HepG2 (cell line): Measurements from ENCODE around the gene TNNI2. TPM values are rescaled to one million over a fixed set of nuclear protein-coding genes. Genes with fewer than 3 reads are reported as not detected.

Experiments used
- MED13 ChIP-seq: sonication (generic); formaldehyde crosslinking; IDR thresholded peaks from 2 replicates; pipeline ENCODE4 v1.5.0; 2020; ENCODE audit warnings: missing genetic modification reagents
- NR3C1 ChIP-seq: sonication (generic); formaldehyde crosslinking; IDR thresholded peaks from 2 replicates; pipeline ENCODE4 v1.4.0; 2020; ENCODE audit warnings: missing genetic modification reagents
- REL ChIP-seq: sonication (generic); formaldehyde crosslinking; conservative IDR thresholded peaks from 2 replicates; pipeline ENCODE4 v1.8.0; 2022; ENCODE audit warnings: mild to moderate bottlenecking, missing genetic modification reagents, moderate library complexity
- RELA ChIP-seq: sonication (generic); formaldehyde crosslinking; IDR thresholded peaks from 2 replicates; pipeline ENCODE4 v1.4.0; 2020; ENCODE audit warnings: missing genetic modification reagents
- RFX1 ChIP-seq: fragments of 450-650 bp; IDR thresholded peaks from 2 replicates; pipeline ENCODE4 v1.6.1; 2017
- SALL1 ChIP-seq: sonication (generic); formaldehyde crosslinking; IDR thresholded peaks from 2 replicates; pipeline ENCODE4 v1.8.0; 2022; ENCODE audit warnings: mild to moderate bottlenecking, missing genetic modification reagents
- SOX13 ChIP-seq, 3 experiments: fragments of 450-650 bp in 1 of 3; sonication (generic) in 1 of 3; formaldehyde crosslinking in 1 of 3; IDR thresholded peaks in 2 of 3; conservative IDR thresholded peaks in 1 of 3; 2 replicates each; pipeline versions ENCODE4 v1.5.0 to v1.6.1; 2016 to 2020; ENCODE audit warnings: antibody characterized with exemption in 1 of 3, mild to moderate bottlenecking in 1 of 3, missing compliant biosample characterization in 1 of 3, missing genetic modification reagents in 1 of 3, moderate library complexity in 1 of 3
- ZBTB40 ChIP-seq, 2 experiments: fragments of 450-650 bp in 1 of 2; sonication (generic) in 1 of 2; formaldehyde crosslinking in 1 of 2; IDR thresholded peaks; 2 replicates each; pipeline versions ENCODE4 v1.6.1 to v1.8.0; 2016 to 2022; ENCODE audit warnings: antibody characterized with exemption in 1 of 2, mild to moderate bottlenecking in 1 of 2, missing genetic modification reagents in 1 of 2
- ZNF317 ChIP-seq: sonication (generic); formaldehyde crosslinking; IDR thresholded peaks from 2 replicates; pipeline ENCODE4 v1.5.0; 2020; ENCODE audit warnings: mild to moderate bottlenecking, missing genetic modification reagents
- ZNF441 ChIP-seq: sonication (generic); formaldehyde crosslinking; IDR thresholded peaks from 2 replicates; pipeline ENCODE4 v1.7.0; 2021; ENCODE audit warnings: missing genetic modification reagents, borderline replicate concordance
- ZNF883 ChIP-seq: sonication (generic); formaldehyde crosslinking; IDR thresholded peaks from 2 replicates; pipeline ENCODE4 v1.5.1; 2020; ENCODE audit warnings: mild to moderate bottlenecking, missing genetic modification reagents; ENCODE audit errors: not compliant biosample characterization
- polyA plus RNA-seq, 8 experiments: library from polyadenylated mRNA; depleted of rRNA in 3 of 8; stranded (reverse) in 7 of 8; unstranded in 1 of 8; fragments of >200 nt; fragmentation: Illumina TruSeq in 4 of 8; extraction: Trizol in 4 of 8; gene quantifications; 2 replicates each; pipeline versions ENCODE4 v1.2.1 to v1.2.3, GENCODE V29; 2011 to 2016; ENCODE audit warnings: low read depth in 4 of 8, missing spikeins in 1 of 8, mixed read lengths in 1 of 8; ENCODE audit not compliant: insufficient read depth in 1 of 8
- total RNA-seq, 5 experiments: library from RNA; depleted of rRNA; stranded (reverse); fragments of >200 nt; fragmentation: Illumina TruSeq; extraction: Trizol; gene quantifications; 2 replicates each; pipeline ENCODE4 v1.2.3, GENCODE V29; 2016; ENCODE audit warnings: low read depth in 1 of 5
- TF ChIP-seq, protein P1 (sequence below): sonication (generic); formaldehyde crosslinking; IDR thresholded peaks from 2 replicates; pipeline ENCODE4 v1.4.0; 2020; ENCODE audit warnings: mild to moderate bottlenecking, low read depth, missing genetic modification reagents
- TF ChIP-seq, protein P2 (sequence below): sonication (generic); formaldehyde crosslinking; IDR thresholded peaks from 2 replicates; pipeline ENCODE4 v1.4.0; 2020; ENCODE audit warnings: mild to moderate bottlenecking, missing genetic modification reagents

Gene TNNI2
- total and polyA plus RNA-seq, 2 of the 13 experiments (the other 11 are each of a cell fraction or from before 2014, with no cell fraction given), result 7.2 to 12.0 TPM

DNA sequence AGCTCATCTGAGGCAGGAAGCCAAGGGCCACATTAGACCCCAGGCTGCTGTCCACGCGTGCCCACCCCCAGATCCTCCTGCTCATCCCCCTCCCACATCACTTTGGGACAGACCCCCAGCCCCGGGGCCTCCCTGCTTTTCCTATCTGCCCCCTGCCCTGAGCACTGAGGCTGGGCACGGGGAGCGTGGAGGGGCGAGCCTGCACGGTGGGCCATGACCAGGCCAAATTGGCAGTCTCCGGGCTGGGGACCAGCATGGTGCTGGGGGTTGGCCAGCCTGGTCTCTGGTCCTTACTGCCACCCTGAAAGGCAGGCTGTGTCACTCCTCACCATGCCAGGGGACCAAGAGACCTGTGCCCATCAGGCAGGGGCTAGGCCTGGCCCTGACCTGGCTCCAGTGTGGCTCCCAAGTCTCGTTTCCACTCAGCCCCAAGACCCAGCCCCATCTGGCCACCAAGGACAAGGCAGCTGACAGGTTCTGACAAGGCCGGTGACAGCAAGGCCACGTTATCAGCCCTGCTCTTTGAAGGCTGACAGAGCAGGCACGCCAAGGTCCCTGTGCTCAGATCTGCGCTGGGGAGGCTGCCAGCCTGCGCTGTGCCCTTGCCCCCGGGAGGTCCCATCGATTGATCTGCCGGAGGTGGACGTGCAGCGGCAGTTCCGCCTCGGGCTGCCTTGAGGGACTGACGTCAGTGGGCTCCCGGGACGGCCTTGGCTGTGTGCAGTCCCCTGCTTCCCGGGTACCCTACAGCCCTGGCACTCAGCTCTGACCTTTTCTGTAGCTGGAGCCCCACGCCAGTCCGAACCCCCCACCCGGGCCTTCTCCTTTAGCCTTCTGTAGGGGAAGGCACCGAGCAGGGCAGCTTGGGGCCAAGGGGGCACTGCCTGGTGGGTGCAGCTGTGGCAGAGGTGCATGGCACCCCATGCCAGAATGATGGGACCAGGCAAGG is 3.6 kb downstream of the TNNI2 start (continued):
- TF ChIP-seq, protein P1, sequence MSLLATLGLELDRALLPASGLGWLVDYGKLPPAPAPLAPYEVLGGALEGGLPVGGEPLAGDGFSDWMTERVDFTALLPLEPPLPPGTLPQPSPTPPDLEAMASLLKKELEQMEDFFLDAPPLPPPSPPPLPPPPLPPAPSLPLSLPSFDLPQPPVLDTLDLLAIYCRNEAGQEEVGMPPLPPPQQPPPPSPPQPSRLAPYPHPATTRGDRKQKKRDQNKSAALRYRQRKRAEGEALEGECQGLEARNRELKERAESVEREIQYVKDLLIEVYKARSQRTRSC (CRISPR knock-in tag), result no peak
- TF ChIP-seq RFX1 (no peak), ZNF317 (CRISPR knock-in tag) (peak; percentile 74), RELA (peak; percentile 76; the same call in 1 of the 2 replicates), ZBTB40 (IDR thresholded peaks at IDR 0.05) (no peak), ZBTB40 (CRISPR knock-in tag; IDR thresholded peaks at IDR 0.05) (peak; percentile 95), ZNF441 (CRISPR knock-in tag) (peak; percentile 87; the same call in 1 of the 2 replicates), SOX13 (IDR thresholded peaks at IDR 0.05) (no peak), SOX13 (CRISPR knock-in tag; conservative IDR thresholded peaks at IDR 0.05 in 1 of 2, IDR thresholded peaks at IDR 0.05 in 1 of 2) (peak in 1 of 2 experiments; percentile 75; a peak in 2 of 4 replicates), NR3C1 (CRISPR knock-in tag) (no peak), SALL1 (CRISPR knock-in tag) (peak; percentile 99), REL (CRISPR knock-in tag) (no peak), ZNF883 (peak; percentile 60), MED13 (peak; percentile 99)
- TF ChIP-seq, protein P2, sequence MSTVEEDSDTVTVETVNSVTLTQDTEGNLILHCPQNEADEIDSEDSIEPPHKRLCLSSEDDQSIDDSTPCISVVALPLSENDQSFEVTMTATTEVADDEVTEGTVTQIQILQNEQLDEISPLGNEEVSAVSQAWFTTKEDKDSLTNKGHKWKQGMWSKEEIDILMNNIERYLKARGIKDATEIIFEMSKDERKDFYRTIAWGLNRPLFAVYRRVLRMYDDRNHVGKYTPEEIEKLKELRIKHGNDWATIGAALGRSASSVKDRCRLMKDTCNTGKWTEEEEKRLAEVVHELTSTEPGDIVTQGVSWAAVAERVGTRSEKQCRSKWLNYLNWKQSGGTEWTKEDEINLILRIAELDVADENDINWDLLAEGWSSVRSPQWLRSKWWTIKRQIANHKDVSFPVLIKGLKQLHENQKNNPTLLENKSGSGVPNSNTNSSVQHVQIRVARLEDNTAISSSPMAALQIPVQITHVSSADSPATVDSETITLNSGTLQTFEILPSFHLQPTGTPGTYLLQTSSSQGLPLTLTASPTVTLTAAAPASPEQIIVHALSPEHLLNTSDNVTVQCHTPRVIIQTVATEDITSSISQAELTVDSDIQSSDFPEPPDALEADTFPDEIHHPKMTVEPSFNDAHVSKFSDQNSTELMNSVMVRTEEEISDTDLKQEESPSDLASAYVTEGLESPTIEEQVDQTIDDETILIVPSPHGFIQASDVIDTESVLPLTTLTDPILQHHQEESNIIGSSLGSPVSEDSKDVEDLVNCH, result no peak
